Body of pancreas (tissue), 4 donors: ENCODE data around the gene RBMS1. TPM values are rescaled to one million over a fixed set of nuclear protein-coding genes. Genes with fewer than 3 reads are reported as not detected.

Experiments used
- ATAC-seq: fragments of 150-250 bp; one replicate; pipeline ENCODE4 v1.9.1; 2016
- DNase-seq, 4 donors: peaks; one replicate each; pipeline ENCODE4 v3.0.0-alpha.2; 2019
- H3K27ac ChIP-seq, 4 donors: fragments of 200-600 bp; sonication (generic); 1 replicate in 3 of 4; 2 replicates in 1 of 4; pipeline versions ENCODE4 v1.5.1 to v1.6.1; 2016 to 2019; ENCODE audit warnings: mild to moderate bottlenecking in 1 of 4, mixed read lengths in 1 of 4, moderate library complexity in 1 of 4
- H3K27me3 ChIP-seq, 2 donors: fragments of 200-600 bp; sonication (generic); one replicate each; pipeline ENCODE4 v1.6.0; 2016; ENCODE audit warnings: mild to moderate bottlenecking in 1 of 2
- H3K36me3 ChIP-seq, 2 donors: fragments of 200-600 bp; sonication (generic); replicated peaks in 1 of 2; 2 replicates each; pipeline ENCODE4 v1.5.1; 2016; ENCODE audit warnings: low read depth in 2 of 2; ENCODE audit not compliant: insufficient read depth in 1 of 2
- H3K4me1 ChIP-seq: fragments of 200-600 bp; sonication (generic); one replicate; pipeline ENCODE4 v1.6.0; 2016
- H3K4me3 ChIP-seq, 2 donors: fragments of 200-600 bp; sonication (generic); 1 replicate in 1 of 2; 2 replicates in 1 of 2; pipeline ENCODE4 v1.5.1; 2016 to 2019
- H3K9me3 ChIP-seq, 3 donors: fragments of 200-600 bp; sonication (generic); 1 replicate in 2 of 3; 2 replicates in 1 of 3; pipeline ENCODE4 v1.5.1; 2016
- CTCF ChIP-seq, 7 experiments: fragments of 450-650 bp in 4 of 7; fragments of 200-600 bp in 3 of 7; sonication (generic) in 3 of 7; IDR thresholded peaks; one replicate each; pipeline ENCODE4 v1.5.1; 2016 to 2019; ENCODE audit warnings: antibody characterized with exemption in 7 of 7
- POLR2A ChIP-seq, 3 donors: fragments of 450-650 bp; IDR thresholded peaks; one replicate each; pipeline ENCODE4 v1.6.1; 2016; ENCODE audit warnings: antibody characterized with exemption in 3 of 3, mild to moderate bottlenecking in 2 of 3
- WGBS, 2 donors: methylation state at CpG; one replicate each; pipeline ENCODE4 v1.1.5; 2017; 5-methylcytosine and 5-hydroxymethylcytosine counted together
- intact Hi-C: fragments of 100-400 bp; cut with DNase I; formaldehyde crosslinking; loops from one replicate; pipeline ENCODE4 v1.15.1; 2023
- total RNA-seq, 2 donors: library from RNA; depleted of rRNA; stranded (reverse); fragments of >200 nt; gene quantifications; one replicate each; pipeline ENCODE4 v1.1.0, GENCODE V29; 2016

Gene RBMS1
- total RNA-seq, 2 donors from 2014 or later, result 21.3 to 23.7 TPM

- H3K36me3 ChIP-seq, result no peaks in the 10 kb centered on the region
- ATAC-seq (no peak), DNase-seq (no peak)
- H3K9me3 ChIP-seq, result no peaks in the 10 kb centered on the region
- no peaks in the 10 kb centered on the region for H3K27me3 ChIP-seq
- intact Hi-C loops, result no loop called here
- TF ChIP-seq POLR2A (IDR thresholded peaks at IDR 0.05) (no peak), CTCF (IDR thresholded peaks at IDR 0.05) (no peak)
- WGBS, 2 donors, result 71 to 88% methylated on average over 2 of the region's 2 CpGs
- no peak overlapping the region for H3K4me3 ChIP-seq
- H3K27ac ChIP-seq, result no peak overlapping the region
- H3K4me1 ChIP-seq, result peaks cover 8% of the 10 kb centered on the region
Observed at GRCh38 chr2:160325418-160325817, 168.2 kb downstream of the RBMS1 start.

GRCh38 chr2:160324917-160325316, 168.7 kb downstream of the RBMS1 start:
- Histone ChIP-seq H3K36me3 (no peaks in the 10 kb centered on the region), H3K27ac (no peak overlapping the region), H3K4me1 (peaks cover 8% of the 10 kb centered on the region), H3K27me3 (no peaks in the 10 kb centered on the region), H3K9me3 (no peaks in the 10 kb centered on the region), H3K4me3 (no peak overlapping the region)
- DNase-seq, result no peak
- WGBS, 2 donors, result 56 to 57% methylated on average over 3 of the region's 3 CpGs
- ATAC-seq, result no peak
- TF ChIP-seq CTCF (IDR thresholded peaks at IDR 0.05) (no peak), POLR2A (IDR thresholded peaks at IDR 0.05) (no peak)
- intact Hi-C loops, result no loop called here

- H3K9me3 ChIP-seq, result no peaks in the 10 kb centered on the region
- DNase-seq (peak; percentile 54 to 76 (median 66)), ATAC-seq (peak; percentile 76)
- WGBS, 2 donors, result 33 to 36% methylated on average over 12 of the region's 12 CpGs
- H3K27ac ChIP-seq, result no peak overlapping the region
- H3K27me3 ChIP-seq, result no peaks in the 10 kb centered on the region
- intact Hi-C loops, result no loop called here
- H3K36me3 ChIP-seq, result no peaks in the 10 kb centered on the region
- TF ChIP-seq POLR2A (IDR thresholded peaks at IDR 0.05), result no peak
- peak in 6 of 7 experiments; percentile 50 to 66 (median 62) for TF ChIP-seq CTCF (IDR thresholded peaks at IDR 0.05)
- H3K4me1 ChIP-seq, result peaks cover 5% of the 10 kb centered on the region
- no peak overlapping the region for H3K4me3 ChIP-seq
Observed at GRCh38 chr2:160324161-160324800, 169.3 kb downstream of the RBMS1 start.

GRCh38 chr2:160322320-160322719, 171.3 kb downstream of the RBMS1 start:
- Histone ChIP-seq H3K36me3 (no peaks in the 10 kb centered on the region), H3K4me3 (no peak overlapping the region), H3K27me3 (no peaks in the 10 kb centered on the region), H3K27ac (no peak overlapping the region), H3K4me1 (peaks cover 6% of the 10 kb centered on the region), H3K9me3 (no peaks in the 10 kb centered on the region)
- ATAC-seq, result no peak
- intact Hi-C loops, result no loop called here
- WGBS, 2 donors, result 78 to 80% methylated on average over 3 of the region's 3 CpGs
- DNase-seq, result no peak
- TF ChIP-seq POLR2A (IDR thresholded peaks at IDR 0.05) (no peak), CTCF (IDR thresholded peaks at IDR 0.05) (no peak)

- Histone ChIP-seq H3K4me3 (no peak overlapping the region), H3K4me1 (peaks cover 7% of the 10 kb centered on the region), H3K36me3 (no peaks in the 10 kb centered on the region), H3K27ac (no peak overlapping the region), H3K9me3 (no peaks in the 10 kb centered on the region), H3K27me3 (no peaks in the 10 kb centered on the region)
- intact Hi-C loops, result no loop called here
- ATAC-seq (peak; percentile 45), DNase-seq (peak in 1 of 4 donors; percentile 25)
- WGBS, 2 donors, result 61 to 66% methylated on average over 2 of the region's 2 CpGs
- TF ChIP-seq POLR2A (IDR thresholded peaks at IDR 0.05) (no peak), CTCF (IDR thresholded peaks at IDR 0.05) (no peak)
Observed at GRCh38 chr2:160321006-160321405, 172.6 kb downstream of the RBMS1 start.
